B cell (primary cell): ENCODE results near the gene CDH1. TPM values are rescaled to one million over a fixed set of nuclear protein-coding genes. Genes with fewer than 3 reads are reported as not detected.

Source experiments
- ATAC-seq: fragments of 200-7000 bp; cut with Tn5 transposase; one replicate; pipeline ENCODE4 v1.10.0; 2021; ENCODE audit warnings: low read depth, mild to moderate bottlenecking, moderate number of reproducible peaks, moderate library complexity
- CTCF ChIA-PET: fragments of 350-600 bp; sonication (Branson Sonifier 250); formaldehyde crosslinking; loops from one replicate; lab custom pipeline; 2021; ENCODE audit warnings: antibody characterized with exemption, inconsistent platforms; lab: Charles Lee
- POLR2A ChIA-PET: fragments of 350-600 bp; sonication (Branson Sonifier 250); formaldehyde crosslinking; loops from one replicate; lab custom pipeline; 2021; ENCODE audit warnings: antibody characterized with exemption; lab: Charles Lee
- DNase-seq: peaks from one replicate; pipeline ENCODE4 v3.0.0; 2013
- H2AFZ ChIP-seq: 2 replicates; pipeline ENCODE4 v1.6.1; 2012; ENCODE audit warnings: mild to moderate bottlenecking, low read depth, low read length; ENCODE audit not compliant: insufficient read depth, poor library complexity, severe bottlenecking
- H3K27ac ChIP-seq, 2 donors: 1 replicate in 1 of 2; 2 replicates in 1 of 2; pipeline ENCODE4 v1.5.1; 2012 to 2013; ENCODE audit warnings: low read length in 2 of 2, mild to moderate bottlenecking in 2 of 2, moderate library complexity in 1 of 2
- H3K27me3 ChIP-seq, 4 experiments: fragments of 200-600 bp in 1 of 4; sonication (generic) in 1 of 4; replicated peaks in 1 of 4; 1 replicate in 2 of 4; 2 replicates in 2 of 4; pipeline versions ENCODE4 v1.6.1 to v1.7.0; 2013 to 2016; ENCODE audit warnings: low read length in 3 of 4, mild to moderate bottlenecking in 2 of 4, mixed read lengths in 1 of 4, moderate library complexity in 1 of 4; ENCODE audit not compliant: insufficient read depth in 4 of 4, control insufficient read depth in 3 of 4; ENCODE audit errors: control extremely low read depth in 1 of 4
- H3K36me3 ChIP-seq, 2 experiments: replicated peaks in 1 of 2; 1 replicate in 1 of 2; 2 replicates in 1 of 2; pipeline versions ENCODE4 v1.6.1 to v1.7.1; 2013; ENCODE audit warnings: low read length in 1 of 2; ENCODE audit not compliant: insufficient read depth in 2 of 2, control insufficient read depth in 1 of 2; ENCODE audit errors: control extremely low read depth in 1 of 2, extremely low read depth in 1 of 2
- H3K4me1 ChIP-seq, 2 donors: fragments of 200-600 bp in 1 of 2; sonication (generic) in 1 of 2; 1 replicate in 1 of 2; 2 replicates in 1 of 2; pipeline versions ENCODE4 v1.5.1 to v1.6.1; 2013 to 2017; ENCODE audit warnings: low read length in 2 of 2; ENCODE audit not compliant: control insufficient read depth in 2 of 2, insufficient read depth in 2 of 2
- H3K4me2 ChIP-seq: replicated peaks from 2 replicates; pipeline ENCODE3; 2012; ENCODE audit warnings: mild to moderate bottlenecking, low read depth, low read length; ENCODE audit not compliant: poor library complexity, severe bottlenecking
- H3K4me3 ChIP-seq, 5 experiments: fragments of 200-600 bp in 1 of 5; sonication (generic) in 1 of 5; 1 replicate in 3 of 5; 2 replicates in 2 of 5; pipeline versions ENCODE4 v1.5.1 to v1.7.0; 2011 to 2016; ENCODE audit warnings: low read length in 4 of 5, mild to moderate bottlenecking in 4 of 5, low read depth in 2 of 5, control low read depth in 1 of 5, moderate library complexity in 1 of 5; ENCODE audit not compliant: insufficient read depth in 1 of 5; ENCODE audit errors: control extremely low read depth in 1 of 5, extremely low read depth in 1 of 5
- H3K79me2 ChIP-seq: fragments of 200-600 bp; sonication (generic); one replicate; pipeline ENCODE4 v1.6.0; 2016; ENCODE audit warnings: low read length; ENCODE audit not compliant: control insufficient read depth, insufficient read depth
- H3K9ac ChIP-seq: fragments of 200-600 bp; sonication (generic); 2 replicates; pipeline ENCODE4 v1.6.1; 2017; ENCODE audit warnings: mild to moderate bottlenecking, low read length, moderate library complexity
- H3K9me3 ChIP-seq, 3 donors: one replicate each; pipeline versions ENCODE4 v1.6.1 to v1.7.1; 2013; ENCODE audit warnings: low read length in 2 of 3; ENCODE audit not compliant: control insufficient read depth in 2 of 3, insufficient read depth in 1 of 3; ENCODE audit errors: control extremely low read depth in 1 of 3
- H4K20me1 ChIP-seq: 2 replicates; pipeline ENCODE4 v1.6.0; 2012; ENCODE audit warnings: mild to moderate bottlenecking, low read length; ENCODE audit not compliant: insufficient read depth, control insufficient read depth, poor library complexity, severe bottlenecking
- H3K27ac Mint-ChIP-seq: one replicate; pipeline ENCODE4 v1.8.0; 2021; ENCODE audit warnings: mixed read lengths
- H3K27me3 Mint-ChIP-seq: one replicate; pipeline ENCODE4 v1.8.0; 2021; ENCODE audit warnings: mixed read lengths
- H3K4me1 Mint-ChIP-seq: one replicate; pipeline ENCODE4 v1.8.0; 2021; ENCODE audit warnings: mixed read lengths
- H3K4me3 Mint-ChIP-seq: one replicate; pipeline ENCODE4 v1.8.0; 2021; ENCODE audit warnings: mixed read lengths
- H3K9me3 Mint-ChIP-seq: one replicate; pipeline ENCODE4 v1.8.0; 2022; ENCODE audit warnings: mixed read lengths; ENCODE audit not compliant: insufficient read depth
- EZH2 ChIP-seq: IDR thresholded peaks from 2 replicates; pipeline ENCODE4 v1.6.1; 2012; ENCODE audit warnings: borderline replicate concordance, low read depth, mild to moderate bottlenecking, moderate library complexity, low read length; ENCODE audit not compliant: insufficient read depth, poor library complexity, severe bottlenecking
- WGBS: methylation state at CpG from one replicate; pipeline ENCODE4 v1.1.5; 2013; ENCODE audit warnings: missing lambda C conversion rate; ENCODE audit not compliant: insufficient coverage; 5-methylcytosine and 5-hydroxymethylcytosine counted together
- intact Hi-C: fragments of 100-400 bp; cut with micrococcal nuclease; formaldehyde crosslinking; loops from one replicate; pipeline ENCODE4 v1.10.0; 2022
- polyA plus RNA-seq: library from polyadenylated mRNA; depleted of rRNA; stranded (reverse); fragments of >200 nt; gene quantifications from 2 replicates; pipeline ENCODE4 v1.2.3, GENCODE V29; 2012
- total RNA-seq, 2 donors: library from RNA; stranded (reverse); fragments of 120-200 nt in 1 of 2; gene quantifications; 1 replicate in 1 of 2; 2 replicates in 1 of 2; pipeline versions ENCODE4 v1.2.3 to v1.2.4, GENCODE V29; 2013 to 2022
- TF ChIP-seq, protein P1 (sequence below): fragments of 200-600 bp; IDR thresholded peaks from one replicate; pipeline ENCODE4 v1.8.0; 2022; ENCODE audit warnings: antibody characterized with exemption, mild to moderate bottlenecking

The CDH1 gene
- total and polyA plus RNA-seq, 2 donors (not counting 1 experiment from before 2014, with no cell fraction given) = 2.0 TPM; not detected in 1

DNA sequence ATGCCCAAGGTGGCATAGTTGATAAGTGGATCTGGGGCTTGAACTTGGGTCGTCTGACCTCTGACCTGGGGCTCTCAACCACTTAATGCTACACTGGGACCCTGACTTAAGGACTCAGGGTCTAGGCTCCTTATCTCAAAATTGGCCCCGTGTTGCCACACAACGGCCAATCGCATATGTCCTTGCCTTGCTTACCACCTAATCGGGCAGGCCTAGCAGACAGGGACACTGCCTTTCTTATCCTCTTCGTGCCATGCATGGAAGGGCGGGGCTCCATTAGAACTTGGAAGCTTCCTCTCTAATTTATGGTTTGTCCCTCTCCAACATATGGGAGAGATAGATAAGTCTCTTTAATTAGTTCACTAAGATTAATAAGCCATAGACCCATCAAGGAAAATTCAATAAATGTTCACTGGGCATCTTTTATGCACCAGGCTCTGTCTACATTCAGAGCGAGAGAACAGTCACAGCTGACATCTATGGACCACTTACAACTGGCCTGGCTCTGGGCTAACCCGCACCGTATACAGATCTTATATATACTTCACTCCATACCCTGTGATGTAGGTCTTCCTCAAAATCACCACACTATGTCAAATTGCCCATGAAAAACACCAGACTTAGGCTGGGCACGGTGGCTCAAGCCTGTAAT, 35.1 kb downstream of the CDH1 start:
- Mint-ChIP-seq H3K4me3 (no peak overlapping the region), H3K4me1 (no peaks in the 10 kb centered on the region), H3K27me3 (peaks cover 17% of the 10 kb centered on the region), H3K9me3 (no peaks in the 10 kb centered on the region), H3K27ac (no peak overlapping the region)
- POLR2A ChIA-PET = no interaction called here
- Histone ChIP-seq H3K9ac (no peak overlapping the region), H3K27me3 (peaks cover 0 to 4% (median 0%) of the 10 kb centered on the region in 4 experiments), H3K4me3 (no peak overlapping the region), H4K20me1 (no peaks in the 10 kb centered on the region), H3K27ac (no peak overlapping the region), H3K4me2 (no peak overlapping the region), H3K36me3 (no peaks in the 10 kb centered on the region), H3K79me2 (no peaks in the 10 kb centered on the region), H3K4me1 (no peaks in the 10 kb centered on the region), H3K9me3 (no peaks in the 10 kb centered on the region), H2AFZ (no peak overlapping the region)
- ATAC-seq = no peak
- TF ChIP-seq, protein P1, sequence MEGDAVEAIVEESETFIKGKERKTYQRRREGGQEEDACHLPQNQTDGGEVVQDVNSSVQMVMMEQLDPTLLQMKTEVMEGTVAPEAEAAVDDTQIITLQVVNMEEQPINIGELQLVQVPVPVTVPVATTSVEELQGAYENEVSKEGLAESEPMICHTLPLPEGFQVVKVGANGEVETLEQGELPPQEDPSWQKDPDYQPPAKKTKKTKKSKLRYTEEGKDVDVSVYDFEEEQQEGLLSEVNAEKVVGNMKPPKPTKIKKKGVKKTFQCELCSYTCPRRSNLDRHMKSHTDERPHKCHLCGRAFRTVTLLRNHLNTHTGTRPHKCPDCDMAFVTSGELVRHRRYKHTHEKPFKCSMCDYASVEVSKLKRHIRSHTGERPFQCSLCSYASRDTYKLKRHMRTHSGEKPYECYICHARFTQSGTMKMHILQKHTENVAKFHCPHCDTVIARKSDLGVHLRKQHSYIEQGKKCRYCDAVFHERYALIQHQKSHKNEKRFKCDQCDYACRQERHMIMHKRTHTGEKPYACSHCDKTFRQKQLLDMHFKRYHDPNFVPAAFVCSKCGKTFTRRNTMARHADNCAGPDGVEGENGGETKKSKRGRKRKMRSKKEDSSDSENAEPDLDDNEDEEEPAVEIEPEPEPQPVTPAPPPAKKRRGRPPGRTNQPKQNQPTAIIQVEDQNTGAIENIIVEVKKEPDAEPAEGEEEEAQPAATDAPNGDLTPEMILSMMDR = no peak
- intact Hi-C loops = no loop called here
- DNase-seq = no peak
- 97% methylated on average over 9 of the region's 11 CpGs for WGBS
- CTCF ChIA-PET = no interaction called here

DNA sequence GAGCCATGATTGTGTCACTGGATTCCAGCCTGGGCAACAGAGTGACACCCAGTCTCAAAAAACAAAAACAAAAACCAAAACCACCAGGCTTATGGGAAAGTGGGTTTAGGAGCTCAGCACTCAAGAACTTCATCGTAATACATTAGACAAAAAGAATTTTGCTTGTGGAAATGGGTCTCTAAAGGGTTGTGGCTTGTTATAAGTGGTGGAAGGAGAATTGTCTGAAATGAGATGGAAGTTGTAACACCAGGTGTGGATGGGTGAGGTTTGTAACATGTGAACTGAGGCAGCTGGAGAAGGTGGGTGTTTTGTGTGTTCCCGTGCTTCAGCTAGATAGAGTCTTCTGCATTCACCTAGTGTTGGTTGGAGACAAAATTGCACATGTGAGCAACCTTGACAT, 35.8 kb downstream of the CDH1 start:
- Histone ChIP-seq H3K4me3 (no peak overlapping the region), H3K4me1 (no peaks in the 10 kb centered on the region), H3K9me3 (no peaks in the 10 kb centered on the region), H3K27me3 (peaks cover 0 to 4% (median 0%) of the 10 kb centered on the region in 4 experiments), H2AFZ (no peak overlapping the region), H3K9ac (no peak overlapping the region), H4K20me1 (no peaks in the 10 kb centered on the region), H3K27ac (no peak overlapping the region), H3K36me3 (no peaks in the 10 kb centered on the region), H3K79me2 (no peaks in the 10 kb centered on the region), H3K4me2 (no peak overlapping the region)
- H3K27me3 Mint-ChIP-seq = peaks cover 17% of the 10 kb centered on the region
- H3K9me3 Mint-ChIP-seq = no peaks in the 10 kb centered on the region
- H3K4me3 Mint-ChIP-seq = no peak overlapping the region
- DNase-seq = no peak
- CTCF ChIA-PET = no interaction called here
- no peak for TF ChIP-seq EZH2
- TF ChIP-seq, protein P1 = no peak
- whole genome bisulfite sequencing = 100% methylated on average over 1 of the region's 2 CpGs
- no peaks in the 10 kb centered on the region for H3K4me1 Mint-ChIP-seq
- no peak overlapping the region for H3K27ac Mint-ChIP-seq
- intact Hi-C loops = no loop called here
- POLR2A ChIA-PET = no interaction called here
- no peak for ATAC-seq
